GOT3 (cell line): ENCODE measurements around the gene ADAM8.
"Not testable (repeated sequence)": the region's sequence is repeated elsewhere in the genome, so short reads cannot be mapped to it uniquely, and the experiment has no call there.

Experiments used
- DNase-seq: peaks from one replicate; lab custom pipeline; 2025; ENCODE audit warnings: mixed read lengths; lab: John Stamatoyannopoulos, UW

The ADAM8 gene

DNA sequence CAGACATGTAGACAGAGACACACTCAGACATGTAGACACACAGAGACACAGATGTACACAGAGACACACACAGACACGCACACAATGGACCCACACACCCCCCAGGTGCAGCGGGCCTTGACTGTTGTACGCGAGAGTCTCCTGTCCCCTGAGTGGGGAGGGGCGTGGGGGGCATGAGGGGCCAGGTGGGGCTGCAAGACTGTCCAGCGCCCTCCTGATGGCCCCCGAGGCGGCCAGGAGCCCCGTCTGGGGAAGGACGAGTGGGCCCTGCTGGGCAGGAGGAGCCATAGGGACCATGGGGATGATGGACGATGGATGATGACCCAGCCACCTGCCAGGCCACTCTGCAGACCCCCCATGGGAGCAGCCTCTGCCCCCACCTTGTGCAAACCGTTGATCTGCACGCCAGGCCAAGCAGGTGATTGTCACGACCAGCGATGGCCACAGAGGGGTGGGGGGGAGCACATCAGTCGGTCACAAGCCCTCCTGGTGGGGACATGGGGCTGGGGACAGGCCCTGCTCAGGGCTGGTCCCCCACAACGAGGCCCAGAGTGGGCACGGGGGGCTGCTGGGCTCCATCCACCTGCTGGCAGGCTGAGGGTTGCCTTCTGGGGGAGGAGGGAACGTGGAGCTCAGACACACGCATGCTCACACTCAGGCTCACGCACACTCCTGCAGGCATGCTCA lies 27.4 kb downstream of the ADAM8 start:
- DNase-seq: no peak

DNA sequence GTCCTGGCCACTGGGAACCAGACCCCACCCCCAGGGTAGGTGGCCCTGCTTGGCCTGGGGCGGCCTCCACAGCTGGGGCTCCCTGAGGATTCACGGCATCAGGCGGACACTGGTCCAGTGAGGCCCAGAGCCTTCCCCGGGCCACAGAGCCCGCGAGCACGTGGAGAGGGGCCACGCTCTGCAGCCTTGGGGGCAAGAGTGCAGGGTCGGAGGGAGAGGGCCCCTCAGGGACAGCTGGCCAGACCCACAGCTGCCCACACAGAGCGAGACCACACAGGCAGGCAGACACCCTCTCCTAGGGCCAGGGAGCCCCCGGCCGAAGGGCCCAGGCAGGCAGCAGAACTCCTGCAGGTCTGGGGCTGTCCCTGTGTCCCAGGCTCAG lies 28.3 kb downstream of the ADAM8 start:
- no peak for DNase-seq

- no peak for DNase-seq
These were observed 28.9 kb downstream of the ADAM8 start for GRCh38 chr10:133247681-133248333.

GRCh38 chr10:133246236-133246626 lies 30.4 kb downstream of the ADAM8 start:
- no peak for DNase-seq

DNA sequence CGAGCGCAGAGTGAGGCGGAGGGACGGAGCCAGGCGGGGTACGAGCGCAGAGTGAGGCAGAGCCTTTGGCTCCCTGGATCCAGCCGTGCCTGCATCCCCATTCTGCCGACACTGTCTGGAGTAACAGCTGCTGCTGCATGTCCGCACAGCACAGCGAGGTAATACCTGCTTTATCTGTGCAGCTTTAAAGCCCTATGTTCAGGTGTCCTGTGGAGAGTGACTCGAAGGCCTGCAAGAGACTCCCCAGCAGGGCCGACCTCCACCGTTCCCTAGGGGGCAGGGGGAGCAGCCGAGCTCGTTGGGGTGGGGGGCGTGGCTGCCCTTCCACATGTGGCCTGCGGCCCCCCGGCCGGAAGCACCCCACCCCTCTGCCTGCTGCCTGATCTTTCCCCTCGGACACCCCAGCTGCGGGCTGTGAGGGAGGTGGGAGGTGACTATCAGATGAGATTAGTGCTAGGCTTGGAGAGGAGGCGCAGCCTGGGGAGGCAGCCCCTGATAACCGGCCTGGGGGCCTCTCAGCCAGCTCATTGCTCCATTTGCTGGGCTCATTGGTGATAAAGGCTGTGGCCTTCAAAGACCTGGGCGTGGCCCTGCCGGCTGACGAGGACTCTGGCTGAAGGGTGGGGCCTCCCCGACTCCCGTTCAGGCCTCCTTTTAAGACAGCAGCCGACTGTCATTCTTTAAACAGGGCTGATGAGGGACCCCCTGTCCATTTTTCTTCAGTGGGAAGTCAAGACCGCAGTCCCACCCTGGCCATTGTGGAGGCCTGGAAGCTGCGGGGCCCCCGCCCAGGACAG lies 31.0 kb downstream of the ADAM8 start:
- no peak for DNase-seq

DNA sequence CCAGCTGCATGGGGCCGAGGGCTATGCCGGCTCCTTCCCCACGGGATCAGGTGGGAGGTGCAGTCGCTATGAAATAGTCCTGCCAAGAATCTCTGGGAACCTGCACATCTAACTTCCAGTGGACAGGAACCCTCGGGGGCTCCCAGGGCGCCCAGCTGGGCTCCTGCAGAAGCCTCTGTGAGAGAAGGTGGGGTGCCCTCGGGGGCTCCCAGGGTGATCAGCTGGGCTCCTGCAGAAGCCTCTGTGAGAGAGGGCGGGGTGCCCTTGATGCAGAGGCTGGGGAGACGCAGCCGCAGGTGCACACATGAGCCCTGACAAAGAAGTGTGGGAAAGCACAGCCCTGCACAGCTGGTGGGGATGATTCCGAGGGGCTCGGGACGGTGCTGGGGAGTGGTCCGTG lies 33.1 kb downstream of the ADAM8 start:
- no peak for DNase-seq

DNA sequence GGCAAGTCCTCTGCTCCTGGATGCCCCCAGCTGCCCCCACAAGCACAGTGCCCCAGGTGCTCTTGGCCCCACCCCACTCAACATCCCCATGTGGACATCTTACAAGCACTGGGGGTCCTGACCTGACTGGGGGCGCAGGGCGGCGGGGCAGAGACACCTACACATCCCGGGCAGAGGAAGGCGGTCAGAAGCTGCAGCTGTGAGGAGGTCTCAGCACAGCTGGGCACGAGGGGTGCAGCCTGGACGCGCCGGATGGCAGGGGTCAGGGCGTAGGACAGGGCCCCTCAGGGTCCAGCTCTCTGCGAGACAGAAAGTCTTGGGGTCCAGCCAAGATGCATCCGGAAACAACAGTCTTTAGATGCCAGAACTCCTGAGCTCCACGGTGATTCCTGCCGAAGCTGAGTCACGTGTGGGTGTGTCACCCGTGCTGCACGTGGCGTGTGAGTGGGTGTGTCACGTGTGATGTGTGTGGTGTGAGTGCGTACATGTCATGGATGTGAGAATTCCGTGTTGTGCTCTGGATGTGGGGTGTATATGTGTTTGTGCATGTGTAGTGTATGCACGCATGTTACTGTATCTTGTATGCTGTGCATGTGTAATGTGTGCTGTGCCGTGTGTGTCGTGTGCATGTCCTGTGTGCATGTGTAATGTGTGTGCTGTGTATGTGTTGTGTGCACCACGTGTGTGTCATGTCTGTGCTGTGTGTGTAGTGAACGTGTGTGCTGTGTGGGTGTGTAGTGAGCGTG lies 33.9 kb downstream of the ADAM8 start:
- no peak for DNase-seq

DNA sequence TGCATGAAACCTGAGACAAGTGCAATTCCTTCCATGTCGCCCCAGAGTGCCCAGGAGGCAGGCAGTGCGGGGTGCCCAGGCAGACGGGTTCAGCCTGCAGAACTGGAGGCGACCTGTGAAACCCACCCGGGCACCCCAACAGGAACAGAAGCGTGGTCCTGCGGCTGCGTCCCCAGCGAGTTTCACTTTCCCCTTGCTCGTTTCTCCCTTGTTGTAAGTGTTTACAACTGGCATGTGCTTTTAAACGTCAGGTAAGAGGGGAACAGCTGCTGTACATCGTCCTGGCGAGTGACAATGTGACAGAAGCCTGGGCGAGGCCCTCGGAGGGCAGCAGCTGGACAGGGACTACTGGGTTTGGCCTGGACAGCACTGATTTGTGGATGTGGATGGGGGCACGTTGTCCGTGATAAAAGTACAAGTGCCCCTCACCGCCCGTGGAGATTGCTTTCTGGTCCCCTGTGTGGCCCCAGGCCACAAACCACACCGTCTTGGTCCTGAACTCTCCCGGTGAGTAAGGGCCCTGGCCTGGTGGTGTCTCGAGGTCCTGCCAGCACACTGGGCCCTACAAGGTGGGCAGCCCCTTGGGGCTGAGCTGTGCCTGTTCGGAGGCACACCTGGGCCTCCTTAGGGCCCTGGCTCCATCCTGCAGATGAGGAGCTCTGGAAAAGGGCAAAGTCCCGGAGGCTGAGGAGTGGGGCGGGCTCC lies 35.0 kb downstream of the ADAM8 start:
- DNase-seq: no peak

DNA sequence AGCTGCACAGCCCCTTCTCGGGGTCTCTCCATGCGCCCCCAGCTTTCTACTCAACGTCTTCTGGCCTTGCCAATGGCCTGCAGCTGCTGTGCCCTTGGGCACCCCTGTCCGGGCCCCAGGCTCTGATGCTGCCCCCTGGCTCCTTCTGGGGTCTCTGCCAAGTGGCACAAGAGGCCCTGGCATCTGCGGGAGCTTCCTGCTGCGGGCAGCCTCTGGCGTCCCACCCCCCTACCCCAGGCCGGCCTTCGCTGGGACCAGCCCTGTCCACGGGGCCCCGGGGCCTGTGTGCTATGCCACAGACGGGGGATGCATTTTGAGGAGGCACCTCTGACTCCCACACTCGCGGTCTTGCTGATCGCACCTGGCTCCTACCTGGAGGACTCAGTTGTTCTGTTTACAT lies 36.7 kb downstream of the ADAM8 start:
- no peak for DNase-seq

- no peak for DNase-seq
These were observed 38.2 kb downstream of the ADAM8 start for GRCh38 chr10:133238466-133238804.

DNA sequence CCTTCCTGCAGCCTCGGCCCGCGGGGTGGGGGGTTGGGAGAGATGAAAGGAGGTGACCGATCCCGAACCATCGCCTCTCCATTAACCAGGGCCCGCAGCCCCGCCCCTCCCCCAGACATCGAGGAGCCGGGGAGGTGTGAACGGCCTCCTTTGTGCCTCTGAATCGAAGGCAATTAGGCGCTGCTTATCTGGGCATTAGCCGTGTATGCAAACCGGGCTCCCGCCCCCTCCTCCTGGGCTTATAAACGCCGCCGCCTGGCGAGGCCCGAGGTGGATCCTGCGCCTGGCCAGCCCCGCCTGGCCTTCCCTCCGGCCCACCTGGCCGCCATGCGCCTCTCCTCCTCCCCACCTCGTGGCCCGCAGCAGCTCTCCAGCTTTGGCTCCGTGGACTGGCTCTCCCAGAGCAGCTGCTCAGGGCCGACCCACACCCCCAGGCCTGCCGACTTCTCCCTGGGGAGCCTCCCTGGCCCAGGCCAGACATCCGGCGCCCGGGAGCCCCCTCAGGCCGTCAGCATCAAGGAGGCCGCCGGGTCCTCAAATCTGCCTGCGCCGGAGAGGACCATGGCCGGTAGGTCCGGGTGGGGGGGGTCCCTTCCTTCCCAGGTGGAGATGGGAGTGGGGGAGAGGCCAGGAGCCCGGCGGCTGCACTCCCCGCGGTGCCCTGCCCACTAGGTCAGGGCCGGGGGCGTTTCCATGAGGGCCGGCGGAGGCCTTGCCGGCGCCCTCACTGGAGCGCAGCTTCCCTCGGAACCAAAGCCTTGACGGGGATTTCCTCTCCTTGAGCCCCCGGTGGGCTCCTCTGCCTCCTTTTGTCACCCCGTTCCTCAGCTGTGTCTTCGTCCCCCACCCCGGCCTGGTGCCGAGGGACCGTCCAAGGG lies 38.8 kb downstream of the ADAM8 start, which contains the start of gene VENTX:
Gene VENTX (plus strand): TSS at position 268 of the 878 bp plus-strand sequence. CDS start 60 bp downstream, at position 328.
- no peak for DNase-seq

DNA sequence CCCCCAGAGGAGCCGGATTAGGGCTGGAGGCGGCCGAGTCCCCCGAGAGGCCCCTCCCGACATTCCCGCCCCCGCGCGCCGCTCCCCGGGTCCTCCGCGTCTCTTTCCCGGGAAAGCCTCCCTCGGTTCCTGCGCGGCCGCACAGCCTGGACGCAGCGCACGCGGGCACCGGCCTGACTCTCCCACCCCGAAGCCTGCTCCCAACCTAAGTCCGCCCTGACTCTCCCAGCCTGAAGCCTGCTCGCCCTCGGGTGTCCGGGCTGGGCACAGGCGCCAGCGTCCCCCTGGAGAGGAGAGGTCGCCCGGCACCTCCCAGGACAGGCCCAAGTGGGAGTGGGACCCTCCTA lies 39.5 kb downstream of the ADAM8 start:
- no peak for DNase-seq

GRCh38 chr10:133236401-133237240 lies 40.0 kb downstream of the ADAM8 start:
- DNase-seq: no peak

DNA sequence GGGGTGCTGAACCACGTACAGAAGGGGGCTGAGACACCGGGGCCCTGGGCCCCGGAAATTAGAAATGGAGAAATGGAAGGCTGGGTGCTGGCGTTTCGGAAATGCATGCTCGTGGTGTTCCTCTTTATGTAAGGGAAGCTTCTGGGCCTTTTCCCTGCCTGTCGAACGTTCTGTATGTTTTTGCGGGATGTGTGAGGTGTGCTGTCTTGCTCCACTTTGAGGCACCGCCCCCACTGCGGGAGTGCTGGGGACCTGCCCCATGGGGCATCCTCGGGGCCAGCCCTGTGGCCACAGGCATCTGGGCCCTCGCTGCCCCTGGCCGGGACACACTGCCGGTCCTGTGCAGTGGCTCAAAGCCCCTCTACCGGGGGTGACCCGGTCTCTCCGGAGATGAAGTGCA lies 40.7 kb downstream of the ADAM8 start:
- DNase-seq: no peak

DNA sequence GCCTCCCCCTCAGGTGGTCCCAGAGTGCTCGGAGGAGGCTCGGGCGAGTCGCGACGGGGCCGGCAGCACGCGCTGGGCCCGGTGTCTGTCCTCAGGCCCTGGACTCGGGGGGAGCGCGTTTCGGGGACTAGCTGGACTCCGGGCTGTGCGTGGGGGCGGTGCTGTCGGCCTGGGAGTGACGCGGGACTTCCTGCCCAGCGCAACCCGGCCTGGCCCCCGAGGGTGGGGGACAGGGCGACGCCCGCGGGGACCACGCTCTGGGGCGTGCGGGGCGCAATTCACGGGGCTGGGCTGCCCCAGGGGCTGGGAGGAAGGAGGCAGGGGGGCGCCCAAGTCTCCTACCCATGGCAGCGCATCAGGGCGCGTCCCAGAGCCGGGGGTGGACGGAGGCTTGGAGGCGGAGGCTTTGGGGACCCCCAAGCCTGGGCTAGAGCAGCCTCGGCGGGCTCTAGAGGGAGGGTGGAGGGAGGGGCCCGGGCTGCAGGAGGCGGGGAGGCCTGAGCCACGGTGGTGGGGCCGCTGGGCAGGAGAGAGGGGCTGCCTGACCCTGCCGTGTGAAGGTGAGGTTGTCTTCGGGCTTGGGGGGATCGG lies 41.3 kb downstream of the ADAM8 start:
- DNase-seq: no peak

GRCh38 chr10:133234796-133235195 lies 41.9 kb downstream of the ADAM8 start:
- not testable (repeated sequence) for DNase-seq

- no peak for DNase-seq
These were observed 44.6 kb downstream of the ADAM8 start for GRCh38 chr10:133231946-133232574.

DNA sequence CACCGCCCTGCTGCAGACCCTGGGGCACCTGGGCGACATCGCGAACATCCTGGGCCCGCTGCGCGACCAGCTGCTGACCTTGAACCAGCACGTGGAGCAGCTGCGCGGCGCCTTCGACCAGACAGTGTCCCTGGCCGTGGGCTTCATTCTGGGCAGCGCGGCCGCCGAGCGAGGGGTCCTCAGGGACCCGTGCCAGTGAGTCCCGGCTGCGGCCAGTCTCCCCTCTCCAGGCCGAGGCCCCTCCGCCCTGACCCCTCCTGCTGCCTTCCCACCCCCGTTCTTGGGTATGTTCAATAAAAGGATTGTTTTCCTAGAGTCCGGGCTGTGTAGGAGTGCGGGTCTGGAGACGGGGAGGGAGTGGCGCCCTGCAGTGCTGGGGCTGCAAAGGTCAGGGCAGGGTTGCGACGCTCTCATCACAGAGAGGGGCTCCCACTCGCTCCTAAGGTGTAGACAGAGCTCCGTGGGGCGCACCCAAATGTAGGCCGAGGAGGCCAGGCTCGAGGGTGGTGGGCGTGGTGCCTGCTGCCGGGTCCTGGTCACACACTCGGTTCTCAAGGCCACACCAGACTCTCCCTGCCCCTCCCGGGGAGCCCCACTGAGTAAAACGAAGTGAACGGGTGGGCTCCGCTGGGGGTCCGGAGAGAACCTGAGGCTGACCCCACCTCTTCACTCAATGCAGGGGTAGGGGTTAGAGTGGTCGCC lies 45.3 kb downstream of the ADAM8 start:
- DNase-seq: no peak
